ENCODE data around the gene STYX.

STYX gene

DNA sequence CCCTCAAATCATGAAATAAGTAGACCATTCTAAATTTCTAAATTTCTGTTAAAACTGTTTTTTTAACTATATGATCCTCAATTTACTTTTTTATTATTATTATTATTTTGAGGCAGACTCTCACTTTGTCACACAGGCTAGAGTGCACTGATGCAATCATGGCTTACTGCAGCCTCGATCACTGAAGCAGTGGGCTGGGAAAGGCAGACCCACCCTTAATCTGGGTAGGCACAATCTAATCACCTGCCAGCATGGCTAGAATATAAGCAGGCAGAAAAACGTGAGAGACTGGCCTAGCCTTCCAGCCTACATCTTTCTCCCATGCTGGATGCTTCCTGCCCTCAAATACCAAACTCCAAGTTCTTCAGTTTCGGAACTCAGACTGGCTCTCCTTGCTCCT, 36.9 kb upstream of the STYX start:
- TF ChIP-seq, protein P1, sequence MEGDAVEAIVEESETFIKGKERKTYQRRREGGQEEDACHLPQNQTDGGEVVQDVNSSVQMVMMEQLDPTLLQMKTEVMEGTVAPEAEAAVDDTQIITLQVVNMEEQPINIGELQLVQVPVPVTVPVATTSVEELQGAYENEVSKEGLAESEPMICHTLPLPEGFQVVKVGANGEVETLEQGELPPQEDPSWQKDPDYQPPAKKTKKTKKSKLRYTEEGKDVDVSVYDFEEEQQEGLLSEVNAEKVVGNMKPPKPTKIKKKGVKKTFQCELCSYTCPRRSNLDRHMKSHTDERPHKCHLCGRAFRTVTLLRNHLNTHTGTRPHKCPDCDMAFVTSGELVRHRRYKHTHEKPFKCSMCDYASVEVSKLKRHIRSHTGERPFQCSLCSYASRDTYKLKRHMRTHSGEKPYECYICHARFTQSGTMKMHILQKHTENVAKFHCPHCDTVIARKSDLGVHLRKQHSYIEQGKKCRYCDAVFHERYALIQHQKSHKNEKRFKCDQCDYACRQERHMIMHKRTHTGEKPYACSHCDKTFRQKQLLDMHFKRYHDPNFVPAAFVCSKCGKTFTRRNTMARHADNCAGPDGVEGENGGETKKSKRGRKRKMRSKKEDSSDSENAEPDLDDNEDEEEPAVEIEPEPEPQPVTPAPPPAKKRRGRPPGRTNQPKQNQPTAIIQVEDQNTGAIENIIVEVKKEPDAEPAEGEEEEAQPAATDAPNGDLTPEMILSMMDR (IDR thresholded peaks at IDR 0.05; ENCODE audit: low read depth, low read length) = no peak
- DNase-seq = peak; percentile 27
- no peaks in the 10 kb centered on the region for H3K27me3 ChIP-seq (ENCODE audit: insufficient read depth, low read depth, severe bottlenecking)
- no peak overlapping the region for H3K4me3 ChIP-seq (ENCODE audit: low read depth, low read length)
- no peaks in the 10 kb centered on the region; the same call in 1 of the 2 replicates for H3K36me3 ChIP-seq
- no peaks in the 10 kb centered on the region for H3K9me3 ChIP-seq (ENCODE audit: severe bottlenecking)
- peak overlapping the region; percentile 3 for H3K27ac ChIP-seq

DNA sequence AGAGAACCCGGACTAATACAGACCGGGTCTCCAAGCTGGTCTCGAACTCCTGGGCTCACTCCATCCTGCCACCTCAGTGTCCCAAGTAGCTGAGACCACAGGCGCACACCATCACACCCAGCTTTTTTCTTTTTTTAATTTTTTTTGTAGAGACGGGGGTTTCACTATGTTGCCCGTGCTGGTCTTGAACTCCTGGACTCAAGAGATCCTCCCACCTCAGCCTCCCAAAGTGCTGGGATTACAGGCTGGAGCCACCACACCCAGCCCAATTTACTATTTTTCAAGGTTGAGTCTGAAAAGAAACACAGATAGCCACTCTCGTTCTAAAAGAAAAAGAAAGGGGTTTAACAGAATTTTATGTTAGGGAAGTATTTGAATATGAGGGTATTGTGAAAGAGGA, 36.4 kb upstream of the STYX start:
- no peak overlapping the region for H3K4me3 ChIP-seq (ENCODE audit: low read depth, low read length)
- no peaks in the 10 kb centered on the region for H3K27me3 ChIP-seq (ENCODE audit: insufficient read depth, low read depth, severe bottlenecking)
- H3K36me3 ChIP-seq = no peaks in the 10 kb centered on the region; the same call in 1 of the 2 replicates
- TF ChIP-seq, protein P1 (IDR thresholded peaks at IDR 0.05; ENCODE audit: low read depth, low read length) = no peak
- peak overlapping the region; percentile 3 for H3K27ac ChIP-seq
- no peaks in the 10 kb centered on the region for H3K9me3 ChIP-seq (ENCODE audit: severe bottlenecking)
- no peak for DNase-seq

DNA sequence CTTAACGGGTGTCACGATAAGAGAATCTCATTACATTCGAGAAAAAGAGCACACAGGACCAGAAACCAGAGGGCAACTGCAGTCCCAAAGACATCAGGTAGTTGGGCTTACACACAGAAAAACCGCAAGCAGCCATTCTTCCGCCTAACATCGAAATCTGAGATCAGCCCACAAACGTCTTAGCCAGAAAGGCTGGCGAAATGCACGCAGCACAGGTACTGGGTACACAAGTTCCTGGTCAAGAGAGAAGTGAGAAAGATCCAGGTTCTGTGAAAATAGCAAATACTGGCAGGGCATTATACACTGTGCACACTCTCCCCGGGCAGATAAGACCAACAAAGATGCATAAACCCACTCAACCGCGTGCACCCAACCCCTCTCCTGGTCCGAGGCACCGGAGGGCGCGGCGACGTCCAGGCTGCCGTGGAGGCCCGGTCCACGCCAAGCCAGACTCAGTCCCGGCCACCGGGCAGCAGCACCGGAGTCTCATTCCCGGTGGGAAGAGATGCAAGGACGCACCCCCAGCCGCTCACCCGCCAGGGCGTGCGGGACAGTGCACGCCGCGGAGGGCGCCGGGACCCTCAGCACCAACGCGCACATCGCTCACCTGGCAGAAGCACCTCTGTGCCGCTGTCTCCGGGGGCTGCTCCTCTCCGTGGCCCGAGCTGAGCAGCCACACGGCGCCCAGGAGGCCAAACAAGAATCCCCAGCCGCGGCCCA, 35.0 kb upstream of the STYX start:
- Histone ChIP-seq H3K27ac (peak overlapping the region; percentile 84), H3K27me3 (ENCODE audit: insufficient read depth, low read depth, severe bottlenecking) (no peaks in the 10 kb centered on the region), H3K36me3 (no peaks in the 10 kb centered on the region; the same call in 1 of the 2 replicates), H3K9me3 (ENCODE audit: severe bottlenecking) (no peaks in the 10 kb centered on the region), H3K4me3 (ENCODE audit: low read depth, low read length) (peak overlapping the region; percentile 95)
- peak; percentile 23 for DNase-seq
- TF ChIP-seq, protein P1 (IDR thresholded peaks at IDR 0.05; ENCODE audit: low read depth, low read length) = no peak

DNA sequence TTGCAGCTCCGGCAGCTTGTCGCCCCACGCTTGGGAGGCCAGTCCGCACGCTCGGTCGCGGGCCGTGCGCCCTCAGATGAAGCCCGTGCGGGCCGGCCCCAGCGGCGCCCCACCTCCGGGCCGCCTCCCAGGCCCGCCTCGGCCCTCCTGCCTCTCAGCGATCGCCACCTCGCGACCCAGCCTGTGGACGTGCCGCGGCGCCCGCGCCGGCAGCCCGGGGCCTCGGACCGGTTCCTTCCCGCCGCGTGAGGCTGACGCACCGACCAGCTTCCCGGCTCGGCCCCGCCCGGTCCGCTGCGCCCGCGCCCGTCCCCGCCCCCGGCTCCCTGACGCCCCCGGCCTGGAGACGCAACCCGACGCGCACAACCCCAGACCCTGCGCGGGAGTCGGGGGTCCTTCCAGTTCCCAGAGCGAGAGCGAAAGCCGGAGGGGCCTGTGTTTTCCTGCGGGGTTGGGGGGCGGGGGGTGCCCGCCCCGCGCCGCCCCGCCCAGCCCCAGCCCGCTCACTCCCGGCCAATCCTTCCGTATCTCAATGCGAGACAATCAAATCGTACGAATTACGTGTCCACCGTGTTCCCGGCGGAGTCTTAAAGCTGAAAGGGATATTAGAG, 34.4 kb upstream of the STYX start, which contains the start of gene ERO1A:
Gene ERO1A (minus strand): TSS at position 78 of the 611 bp plus-strand sequence. CDS start 77 bp downstream, at position 1.
- Histone ChIP-seq H3K4me3 (ENCODE audit: low read depth, low read length) (peak within 1 kb of the TSS; percentile 95), H3K27ac (peak within 1 kb of the TSS; percentile 84), H3K36me3 (no peaks in the 10 kb centered on the region; the same call in 1 of the 2 replicates), H3K9me3 (ENCODE audit: severe bottlenecking) (no peaks in the 10 kb centered on the region), H3K27me3 (ENCODE audit: insufficient read depth, low read depth, severe bottlenecking) (no peaks in the 10 kb centered on the region)
- peak; percentile 73 for DNase-seq
- TF ChIP-seq, protein P1 (IDR thresholded peaks at IDR 0.05; ENCODE audit: low read depth, low read length) = no peak

DNA sequence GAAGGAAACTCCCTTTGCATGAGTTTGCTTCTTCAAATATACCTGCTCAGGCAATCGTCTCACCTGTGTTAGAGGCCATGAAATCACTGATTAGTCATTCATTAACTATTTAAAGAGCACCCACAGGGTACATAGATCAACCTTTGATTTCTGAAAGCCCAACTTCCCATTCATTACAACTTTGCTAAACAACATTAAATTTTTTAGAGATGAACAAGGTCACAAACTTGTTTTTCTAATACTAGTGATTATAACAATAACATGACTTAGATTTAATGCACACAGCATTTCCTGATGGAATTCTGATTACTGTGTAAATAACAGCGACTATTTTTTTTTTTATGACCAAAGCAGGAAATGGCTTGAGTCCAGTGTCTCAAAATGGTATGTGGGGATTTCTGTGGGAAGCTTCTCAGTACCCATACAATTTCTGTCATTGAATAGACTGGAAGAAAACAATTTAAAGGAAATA, 29.2 kb upstream of the STYX start:
- Histone ChIP-seq H3K36me3 (no peaks in the 10 kb centered on the region), H3K27me3 (ENCODE audit: insufficient read depth, low read depth, severe bottlenecking) (no peaks in the 10 kb centered on the region), H3K9me3 (ENCODE audit: severe bottlenecking) (no peaks in the 10 kb centered on the region), H3K27ac (no peak overlapping the region), H3K4me3 (ENCODE audit: low read depth, low read length) (no peak overlapping the region)
- TF ChIP-seq, protein P1 (IDR thresholded peaks at IDR 0.05; ENCODE audit: low read depth, low read length) = no peak
- no peak for DNase-seq

All from WERI-Rb-1 (cell line).